GM18873 (cell line): ENCODE data around the gene CNOT4.

ENCODE experiments used
- ATAC-seq: cut with Tn5 transposase; IDR thresholded peaks from one replicate; pipeline ENCODE4 v1.9.1; 2021; ENCODE audit warnings: mild to moderate bottlenecking, moderate library complexity, moderate number of reproducible peaks; ENCODE audit not compliant: unreplicated experiment, low FRiP score

Gene CNOT4

GRCh38 chr7:135509839-135510591, at the start of gene CNOT4:
CNOT4 (minus strand) TSS chr7:135510102; CDS start chr7:135438331, 71,771 bp downstream.
- peak; percentile 94 for ATAC-seq

GRCh38 chr7:135558881-135559280, 49.0 kb upstream of the CNOT4 start:
- ATAC-seq, result no peak

- peak; percentile 57 for ATAC-seq
Observed at GRCh38 chr7:135558337-135558767, 48.5 kb upstream of the CNOT4 start.

- peak; percentile 58 for ATAC-seq
Observed at GRCh38 chr7:135557455-135558336, 47.8 kb upstream of the CNOT4 start, which contains the start of gene NUP205. NUP205 (plus strand) TSS chr7:135557917; CDS start chr7:135557945, 28 bp downstream.

- ATAC-seq, result no peak
Observed at GRCh38 chr7:135553346-135553745, 43.4 kb upstream of the CNOT4 start.

- no peak for ATAC-seq
Observed at GRCh38 chr7:135552148-135552547, 42.2 kb upstream of the CNOT4 start.

GRCh38 chr7:135550196-135550595, 40.3 kb upstream of the CNOT4 start:
- ATAC-seq, result no peak

- ATAC-seq, result no peak
Observed at GRCh38 chr7:135541029-135541428, 31.1 kb upstream of the CNOT4 start.

GRCh38 chr7:135539629-135540028, 29.7 kb upstream of the CNOT4 start:
- no peak for ATAC-seq

GRCh38 chr7:135538376-135538775, 28.5 kb upstream of the CNOT4 start:
- ATAC-seq, result no peak

GRCh38 chr7:135537905-135538304, 28.0 kb upstream of the CNOT4 start:
- ATAC-seq, result no peak

GRCh38 chr7:135537453-135537852, 27.6 kb upstream of the CNOT4 start:
- no peak for ATAC-seq

- ATAC-seq, result no peak
Observed at GRCh38 chr7:135536150-135536549, 26.2 kb upstream of the CNOT4 start.

GRCh38 chr7:135527025-135527424, 17.1 kb upstream of the CNOT4 start:
- no peak for ATAC-seq

GRCh38 chr7:135525426-135525825, 15.5 kb upstream of the CNOT4 start:
- ATAC-seq, result no peak

- ATAC-seq, result no peak
Observed at GRCh38 chr7:135523146-135523545, 13.2 kb upstream of the CNOT4 start.

- ATAC-seq, result no peak
Observed at GRCh38 chr7:135522509-135522908, 12.6 kb upstream of the CNOT4 start.

- no peak for ATAC-seq
Observed at GRCh38 chr7:135519871-135520270, 10.0 kb upstream of the CNOT4 start.

GRCh38 chr7:135519233-135519688, 9.4 kb upstream of the CNOT4 start:
- no peak for ATAC-seq

GRCh38 chr7:135518748-135519147, 8.8 kb upstream of the CNOT4 start:
- ATAC-seq, result no peak

- no peak for ATAC-seq
Observed at GRCh38 chr7:135517060-135517459, 7.2 kb upstream of the CNOT4 start.
